Spleen (tissue), 11 donors: ENCODE measurements around the gene NPLOC4. TPM values are rescaled to one million over a fixed set of nuclear protein-coding genes. Genes with fewer than 3 reads are reported as not detected.

Experiments used
- DNase-seq: peaks from one replicate; pipeline ENCODE4 v3.0.0-alpha.2; 2020
- H3K27ac ChIP-seq, 8 donors: fragments of 200-600 bp; sonication (generic) in 7 of 8; 1 replicate in 4 of 8; 2 replicates in 4 of 8; pipeline versions ENCODE4 v1.5.0 to v1.8.0; 2016 to 2021; ENCODE audit warnings: inconsistent platforms in 4 of 8, mild to moderate bottlenecking in 4 of 8, moderate library complexity in 1 of 8
- H3K27me3 ChIP-seq, 7 donors: fragments of 200-600 bp; sonication (generic) in 6 of 7; replicated peaks in 1 of 7; 1 replicate in 4 of 7; 2 replicates in 3 of 7; pipeline versions ENCODE4 v1.5.0 to v1.8.0; 2016 to 2021; ENCODE audit warnings: inconsistent platforms in 3 of 7, mild to moderate bottlenecking in 1 of 7
- H3K36me3 ChIP-seq, 6 donors: fragments of 200-600 bp; sonication (generic) in 5 of 6; 1 replicate in 4 of 6; 2 replicates in 2 of 6; pipeline versions ENCODE4 v1.5.0 to v1.8.0; 2016 to 2021; ENCODE audit warnings: inconsistent platforms in 2 of 6
- H3K4me1 ChIP-seq, 6 donors: fragments of 200-600 bp; sonication (generic) in 5 of 6; 1 replicate in 3 of 6; 2 replicates in 3 of 6; pipeline versions ENCODE4 v1.5.0 to v1.8.0; 2016 to 2021; ENCODE audit warnings: inconsistent platforms in 3 of 6
- H3K4me3 ChIP-seq, 8 donors: fragments of 200-600 bp; sonication (generic) in 7 of 8; 1 replicate in 4 of 8; 2 replicates in 4 of 8; pipeline versions ENCODE4 v1.5.0 to v1.8.0; 2016 to 2021; ENCODE audit warnings: inconsistent platforms in 4 of 8, mild to moderate bottlenecking in 4 of 8, moderate library complexity in 2 of 8
- H3K9me3 ChIP-seq, 8 donors: fragments of 200-600 bp; sonication (generic) in 7 of 8; 1 replicate in 4 of 8; 2 replicates in 4 of 8; pipeline versions ENCODE4 v1.5.0 to v1.8.0; 2016 to 2021; ENCODE audit warnings: inconsistent platforms in 4 of 8
- CTCF ChIP-seq, 11 experiments: fragments of 200-600 bp in 7 of 11; fragments of 450-650 bp in 4 of 11; sonication (generic) in 4 of 11; IDR thresholded peaks in 8 of 11; conservative IDR thresholded peaks in 3 of 11; 1 replicate in 7 of 11; 2 replicates in 4 of 11; pipeline versions ENCODE4 v1.4.0 to v1.8.0; 2016 to 2021; ENCODE audit warnings: antibody characterized with exemption in 11 of 11, inconsistent platforms in 4 of 11, mild to moderate bottlenecking in 1 of 11
- POLR2A ChIP-seq, 3 donors: fragments of 450-650 bp; IDR thresholded peaks; one replicate each; pipeline ENCODE4 v1.5.1; 2017; ENCODE audit warnings: antibody characterized with exemption in 3 of 3, mild to moderate bottlenecking in 1 of 3
- POLR2AphosphoS5 ChIP-seq, 3 donors: sonication (generic); formaldehyde crosslinking; IDR thresholded peaks; one replicate each; pipeline ENCODE4 v1.5.1; 2017; ENCODE audit warnings: antibody characterized with exemption in 3 of 3
- WGBS, 5 donors: extraction: QIAGEN DNeasy Blood & Tissue Kit in 3 of 5; methylation state at CpG; one replicate each; pipeline versions ENCODE4 v1.1.5 to v1.1.7; 2013 to 2018; 5-methylcytosine and 5-hydroxymethylcytosine counted together
- intact Hi-C: fragments of 100-400 bp; cut with DNase I; formaldehyde crosslinking; loops from one replicate; pipeline ENCODE4 v1.15.0; 2023; ENCODE audit warnings: low total_unique reads
- polyA plus RNA-seq, 3 donors: library from polyadenylated mRNA; stranded (reverse); fragments of 200-250 nt; gene quantifications; one replicate each; pipeline ENCODE4 v1.2.1, GENCODE V29; 2013
- total RNA-seq, 7 donors: library from RNA; depleted of rRNA in 3 of 7; stranded (reverse); fragments of >200 nt in 3 of 7; fragmentation: NEBNext Ultra II Directional in 4 of 7; extraction: Animal tissue kit (Norgen Biotek cat#: 25700) in 4 of 7; gene quantifications; one replicate each; pipeline versions ENCODE4 v1.1.0 to v1.2.1, GENCODE V29; 2016 to 2021
- donor health status: healthy with polysubstance abuse.
- donor health status: DM: no; HTN: no; CAD: no; lungs with moderate emphysema.
- donor health status: DM: no; HTN: no; CAD: no.
- donor health status: Bipolar disorder and iron deficiency.
- donor health status: healthy.
- donor health status: DM: no; HTN: no; CAD: no.
- donor health status: DM: yes; HTN: yes; CAD: no.

The NPLOC4 gene
- total and polyA plus RNA-seq, 10 donors: 19.3 to 130 (median 81.3) TPM

GRCh38 chr17:81518785-81519283 is 118.1 kb downstream of the NPLOC4 start:
- WGBS, 5 donors: 0 to 8% (median 2%) methylated on average over 8 to 47 of the region's 47 CpGs
- Histone ChIP-seq H3K4me3 (peak overlapping the region; percentile 44 to 94 (median 58)), H3K27me3 (peaks cover 0 to 17% (median 0%) of the 10 kb centered on the region in 7 donors), H3K9me3 (no peaks in the 10 kb centered on the region), H3K36me3 (no peaks in the 10 kb centered on the region), H3K27ac (peak overlapping the region; percentile 59 to 100 (median 100)), H3K4me1 (peaks cover 41 to 72% (median 57%) of the 10 kb centered on the region in 6 donors)
- intact Hi-C loops: no loop called here
- peak; percentile 93 for DNase-seq
- TF ChIP-seq POLR2AphosphoS5 (IDR thresholded peaks at IDR 0.05): peak; percentile 24 to 61 (median 61)
- TF ChIP-seq CTCF (IDR thresholded peaks at IDR 0.05 in 8 of 11, conservative IDR thresholded peaks at IDR 0.05 in 3 of 11): no peak
- TF ChIP-seq POLR2A (IDR thresholded peaks at IDR 0.05): no peak

GRCh38 chr17:81518113-81518784 is 118.7 kb downstream of the NPLOC4 start:
- H3K36me3 ChIP-seq: no peaks in the 10 kb centered on the region
- H3K27ac ChIP-seq: peak overlapping the region; percentile 59 to 100 (median 100)
- peak overlapping the region in 7 of 8 donors; percentile 48 to 94 (median 59) for H3K4me3 ChIP-seq
- 40 to 68% (median 54%) methylated on average over 21 to 24 of the region's 24 CpGs for WGBS, 5 donors
- intact Hi-C loops: no loop called here
- peaks cover 41 to 72% (median 59%) of the 10 kb centered on the region in 6 donors for H3K4me1 ChIP-seq
- H3K9me3 ChIP-seq: no peaks in the 10 kb centered on the region
- TF ChIP-seq CTCF (IDR thresholded peaks at IDR 0.05 in 8 of 11, conservative IDR thresholded peaks at IDR 0.05 in 3 of 11) (no peak), POLR2AphosphoS5 (IDR thresholded peaks at IDR 0.05) (no peak), POLR2A (IDR thresholded peaks at IDR 0.05) (no peak)
- H3K27me3 ChIP-seq: peaks cover 0 to 11% (median 0%) of the 10 kb centered on the region in 7 donors
- no peak for DNase-seq

GRCh38 chr17:81517339-81518112 is 119.4 kb downstream of the NPLOC4 start:
- 41 to 64% (median 49%) methylated on average over 10 to 24 of the region's 24 CpGs for WGBS, 5 donors
- TF ChIP-seq POLR2A (IDR thresholded peaks at IDR 0.05): no peak
- peak in 2 of 3 donors; percentile 44 to 75 for TF ChIP-seq POLR2AphosphoS5 (IDR thresholded peaks at IDR 0.05)
- Histone ChIP-seq H3K4me3 (peak overlapping the region in 5 of 8 donors; percentile 17 to 98 (median 92)), H3K27me3 (peaks cover 0 to 8% (median 0%) of the 10 kb centered on the region in 7 donors), H3K36me3 (no peaks in the 10 kb centered on the region), H3K4me1 (peaks cover 41 to 74% (median 60%) of the 10 kb centered on the region in 6 donors), H3K9me3 (no peaks in the 10 kb centered on the region), H3K27ac (peak overlapping the region; percentile 91 to 100 (median 100))
- DNase-seq: peak; percentile 90
- intact Hi-C loops: no loop called here

- peaks cover 0 to 8% (median 0%) of the 10 kb centered on the region in 7 donors for H3K27me3 ChIP-seq
- H3K4me3 ChIP-seq: peak overlapping the region in 6 of 8 donors; percentile 18 to 98 (median 94)
- peak overlapping the region; percentile 91 to 100 (median 100) for H3K27ac ChIP-seq
- intact Hi-C loops: no loop called here
- H3K9me3 ChIP-seq: no peaks in the 10 kb centered on the region
- H3K4me1 ChIP-seq: peaks cover 41 to 74% (median 60%) of the 10 kb centered on the region in 6 donors
- TF ChIP-seq POLR2AphosphoS5 (IDR thresholded peaks at IDR 0.05): no peak
- TF ChIP-seq CTCF (IDR thresholded peaks at IDR 0.05 in 8 of 11, conservative IDR thresholded peaks at IDR 0.05 in 3 of 11): no peak
- no peak for TF ChIP-seq POLR2A (IDR thresholded peaks at IDR 0.05)
- H3K36me3 ChIP-seq: peaks cover 0 to 1% (median 0%) of the 10 kb centered on the region in 6 donors
- DNase-seq: no peak
- 42 to 81% (median 72%) methylated on average over 3 to 9 of the region's 9 CpGs for WGBS, 5 donors
Observed at GRCh38 chr17:81517009-81517338, 119.9 kb downstream of the NPLOC4 start.
